ENCODE data around the gene MANSC4. TPM values are rescaled to one million over a fixed set of nuclear protein-coding genes. Genes with fewer than 3 reads are reported as not detected.

The MANSC4 gene
- total RNA-seq, 1 experiment from 2014 or later, result not detected

DNA sequence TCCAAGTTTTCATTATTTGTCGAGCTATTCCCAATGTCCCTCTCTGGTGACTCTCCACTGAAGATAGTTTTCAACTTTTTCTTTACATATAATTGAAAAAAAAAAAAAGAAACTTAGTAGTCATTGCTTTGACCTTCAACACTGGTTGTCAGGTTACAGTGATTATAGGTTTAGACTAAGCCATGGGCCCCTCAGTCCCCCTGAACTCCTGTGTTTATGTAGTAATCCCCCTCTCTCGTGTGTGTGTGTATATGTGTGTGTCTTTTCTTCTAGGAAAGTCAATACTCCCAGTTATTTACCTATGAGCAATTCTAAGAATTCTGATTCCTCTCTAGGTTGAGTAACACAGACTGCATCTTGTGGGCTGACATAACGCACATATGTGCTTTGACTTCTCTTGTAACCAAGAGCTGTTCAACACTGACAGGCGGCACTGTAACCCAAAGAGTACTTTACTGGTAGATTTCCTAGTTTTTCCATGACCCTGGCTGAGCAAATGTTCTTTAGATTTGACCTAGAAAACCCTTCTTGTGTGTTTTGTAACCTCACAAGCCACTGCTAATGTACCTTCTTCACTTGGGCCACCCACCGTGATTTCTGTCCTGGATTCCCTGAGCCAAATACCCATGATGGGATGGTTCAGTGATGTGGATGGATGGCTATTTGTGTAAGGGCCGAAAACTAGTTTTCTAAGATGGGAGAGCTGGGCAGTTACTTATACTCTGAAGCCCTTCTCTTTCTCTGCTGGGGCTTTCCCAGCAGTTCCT lies 15.0 kb upstream of the MANSC4 start:
- intact Hi-C loops (cut with micrococcal nuclease; ENCODE audit: unreplicated experiment) (no loop called here), in situ Hi-C loops (cut with HindIII; ENCODE audit: low pct_unique_long_range_greater_than_20kb, low sequenced_read_pairs) (no loop called here)
- no peak overlapping the region for H3K27ac ChIP-seq (ENCODE audit: low read length)
- TF ChIP-seq SIN3A (IDR thresholded peaks at IDR 0.05; ENCODE audit: borderline replicate concordance, insufficient read depth, low read depth, low read length) (no peak), POLR2AphosphoS5 (IDR thresholded peaks at IDR 0.05; ENCODE audit: low read depth, low read length) (no peak), TCF7L2 (IDR thresholded peaks at IDR 0.05; ENCODE audit: low read depth, low read length) (no peak)
- TF ChIP-seq, protein P1, sequence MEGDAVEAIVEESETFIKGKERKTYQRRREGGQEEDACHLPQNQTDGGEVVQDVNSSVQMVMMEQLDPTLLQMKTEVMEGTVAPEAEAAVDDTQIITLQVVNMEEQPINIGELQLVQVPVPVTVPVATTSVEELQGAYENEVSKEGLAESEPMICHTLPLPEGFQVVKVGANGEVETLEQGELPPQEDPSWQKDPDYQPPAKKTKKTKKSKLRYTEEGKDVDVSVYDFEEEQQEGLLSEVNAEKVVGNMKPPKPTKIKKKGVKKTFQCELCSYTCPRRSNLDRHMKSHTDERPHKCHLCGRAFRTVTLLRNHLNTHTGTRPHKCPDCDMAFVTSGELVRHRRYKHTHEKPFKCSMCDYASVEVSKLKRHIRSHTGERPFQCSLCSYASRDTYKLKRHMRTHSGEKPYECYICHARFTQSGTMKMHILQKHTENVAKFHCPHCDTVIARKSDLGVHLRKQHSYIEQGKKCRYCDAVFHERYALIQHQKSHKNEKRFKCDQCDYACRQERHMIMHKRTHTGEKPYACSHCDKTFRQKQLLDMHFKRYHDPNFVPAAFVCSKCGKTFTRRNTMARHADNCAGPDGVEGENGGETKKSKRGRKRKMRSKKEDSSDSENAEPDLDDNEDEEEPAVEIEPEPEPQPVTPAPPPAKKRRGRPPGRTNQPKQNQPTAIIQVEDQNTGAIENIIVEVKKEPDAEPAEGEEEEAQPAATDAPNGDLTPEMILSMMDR (IDR thresholded peaks at IDR 0.05), result no peak
- TF ChIP-seq, protein P2, sequence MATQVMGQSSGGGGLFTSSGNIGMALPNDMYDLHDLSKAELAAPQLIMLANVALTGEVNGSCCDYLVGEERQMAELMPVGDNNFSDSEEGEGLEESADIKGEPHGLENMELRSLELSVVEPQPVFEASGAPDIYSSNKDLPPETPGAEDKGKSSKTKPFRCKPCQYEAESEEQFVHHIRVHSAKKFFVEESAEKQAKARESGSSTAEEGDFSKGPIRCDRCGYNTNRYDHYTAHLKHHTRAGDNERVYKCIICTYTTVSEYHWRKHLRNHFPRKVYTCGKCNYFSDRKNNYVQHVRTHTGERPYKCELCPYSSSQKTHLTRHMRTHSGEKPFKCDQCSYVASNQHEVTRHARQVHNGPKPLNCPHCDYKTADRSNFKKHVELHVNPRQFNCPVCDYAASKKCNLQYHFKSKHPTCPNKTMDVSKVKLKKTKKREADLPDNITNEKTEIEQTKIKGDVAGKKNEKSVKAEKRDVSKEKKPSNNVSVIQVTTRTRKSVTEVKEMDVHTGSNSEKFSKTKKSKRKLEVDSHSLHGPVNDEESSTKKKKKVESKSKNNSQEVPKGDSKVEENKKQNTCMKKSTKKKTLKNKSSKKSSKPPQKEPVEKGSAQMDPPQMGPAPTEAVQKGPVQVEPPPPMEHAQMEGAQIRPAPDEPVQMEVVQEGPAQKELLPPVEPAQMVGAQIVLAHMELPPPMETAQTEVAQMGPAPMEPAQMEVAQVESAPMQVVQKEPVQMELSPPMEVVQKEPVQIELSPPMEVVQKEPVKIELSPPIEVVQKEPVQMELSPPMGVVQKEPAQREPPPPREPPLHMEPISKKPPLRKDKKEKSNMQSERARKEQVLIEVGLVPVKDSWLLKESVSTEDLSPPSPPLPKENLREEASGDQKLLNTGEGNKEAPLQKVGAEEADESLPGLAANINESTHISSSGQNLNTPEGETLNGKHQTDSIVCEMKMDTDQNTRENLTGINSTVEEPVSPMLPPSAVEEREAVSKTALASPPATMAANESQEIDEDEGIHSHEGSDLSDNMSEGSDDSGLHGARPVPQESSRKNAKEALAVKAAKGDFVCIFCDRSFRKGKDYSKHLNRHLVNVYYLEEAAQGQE (IDR thresholded peaks at IDR 0.05; ENCODE audit: insufficient read depth in 1 of 2, low read depth in 2 of 2, low read length in 1 of 2), result no peak
- H3K27me3 ChIP-seq (ENCODE audit: control insufficient read depth, insufficient read depth, low read length), result no peaks in the 10 kb centered on the region
- ChIA-PET POLR2A (no interaction called here), CTCF (no interaction called here)
- H3K9me3 ChIP-seq (ENCODE audit: control insufficient read depth, insufficient read depth, low read depth, low read length), result no peaks in the 10 kb centered on the region
- ATAC-seq (no peak), DNase-seq (ENCODE audit: low read depth, low spot score) (no peak)
- peaks cover 21% of the 10 kb centered on the region for H3K36me3 ChIP-seq (ENCODE audit: control insufficient read depth, insufficient read depth, low read length)
- no peak overlapping the region for H3K4me3 ChIP-seq (ENCODE audit: low read depth in 2 of 2, low read length in 2 of 2)
- BruUV-seq (replicated peaks), result no TSS peak
- no peaks in the 10 kb centered on the region for H3K4me1 ChIP-seq (ENCODE audit: control insufficient read depth, insufficient read depth, low read length)

- no peak for ATAC-seq
- in situ Hi-C loops (cut with HindIII; ENCODE audit: low pct_unique_long_range_greater_than_20kb, low sequenced_read_pairs) (no loop called here), intact Hi-C loops (cut with micrococcal nuclease; ENCODE audit: unreplicated experiment) (no loop called here)
- H3K36me3 ChIP-seq (ENCODE audit: control insufficient read depth, insufficient read depth, low read length), result peaks cover 7% of the 10 kb centered on the region; the same call in 1 of the 2 replicates
- CTCF ChIA-PET, result no interaction called here
- no peak overlapping the region for H3K4me3 ChIP-seq (ENCODE audit: low read depth in 2 of 2, low read length in 2 of 2)
- no peak overlapping the region for H3K27ac ChIP-seq (ENCODE audit: low read length)
- BruUV-seq (replicated peaks), result no TSS peak
- POLR2A ChIA-PET, result no interaction called here
- no peaks in the 10 kb centered on the region for H3K9me3 ChIP-seq (ENCODE audit: control insufficient read depth, insufficient read depth, low read depth, low read length)
- TF ChIP-seq POLR2AphosphoS5 (IDR thresholded peaks at IDR 0.05; ENCODE audit: low read depth, low read length) (no peak), SIN3A (IDR thresholded peaks at IDR 0.05; ENCODE audit: borderline replicate concordance, insufficient read depth, low read depth, low read length) (no peak), TCF7L2 (IDR thresholded peaks at IDR 0.05; ENCODE audit: low read depth, low read length) (no peak)
- TF ChIP-seq, protein P1 (IDR thresholded peaks at IDR 0.05), result no peak
- TF ChIP-seq, protein P2 (IDR thresholded peaks at IDR 0.05; ENCODE audit: insufficient read depth in 1 of 2, low read depth in 2 of 2, low read length in 1 of 2), result no peak
- DNase-seq (ENCODE audit: low read depth, low spot score), result no peak
- H3K27me3 ChIP-seq (ENCODE audit: control insufficient read depth, insufficient read depth, low read length), result no peaks in the 10 kb centered on the region
- no peaks in the 10 kb centered on the region for H3K4me1 ChIP-seq (ENCODE audit: control insufficient read depth, insufficient read depth, low read length)
Observed at GRCh38 chr12:27790179-27790578, 10.1 kb upstream of the MANSC4 start.
